ENCODE data around the gene CLEC7A.

Gene CLEC7A

DNA sequence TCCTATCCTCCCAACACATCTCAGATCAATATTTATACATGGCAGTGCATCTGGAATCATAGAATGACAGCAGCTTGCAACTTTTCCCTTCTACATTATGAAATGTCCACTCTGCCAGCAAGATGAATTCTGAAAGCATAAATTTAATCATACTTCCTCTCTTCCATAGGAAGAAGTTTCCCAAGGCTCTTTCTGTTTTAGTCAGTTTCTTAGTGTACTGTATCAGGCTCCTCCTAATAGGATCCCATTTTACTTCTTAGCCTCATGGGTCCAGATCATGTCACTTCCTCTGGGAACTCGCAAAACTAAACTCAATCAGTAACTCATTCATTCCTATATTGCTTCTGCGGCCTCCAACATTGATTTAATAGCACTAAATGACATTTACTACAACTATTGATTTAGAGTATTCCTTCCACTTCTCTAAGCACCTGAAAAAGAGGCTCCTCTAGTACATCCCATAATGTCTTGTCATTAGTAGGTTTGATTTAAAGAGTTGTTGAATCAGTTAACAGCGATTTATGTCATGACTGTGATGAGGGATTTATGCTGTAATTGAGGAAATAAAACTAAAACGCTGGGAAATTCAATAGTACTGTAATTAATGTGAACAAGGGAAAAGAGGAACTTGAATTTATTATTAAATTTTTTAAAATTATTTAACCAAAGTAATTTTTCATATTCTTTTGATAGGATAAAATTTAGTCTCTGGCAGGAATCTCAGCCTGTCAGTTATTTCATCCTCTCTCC, 35.2 kb downstream of the CLEC7A start:
- no peak for DNase-seq (ENCODE audit: low spot score)

DNA sequence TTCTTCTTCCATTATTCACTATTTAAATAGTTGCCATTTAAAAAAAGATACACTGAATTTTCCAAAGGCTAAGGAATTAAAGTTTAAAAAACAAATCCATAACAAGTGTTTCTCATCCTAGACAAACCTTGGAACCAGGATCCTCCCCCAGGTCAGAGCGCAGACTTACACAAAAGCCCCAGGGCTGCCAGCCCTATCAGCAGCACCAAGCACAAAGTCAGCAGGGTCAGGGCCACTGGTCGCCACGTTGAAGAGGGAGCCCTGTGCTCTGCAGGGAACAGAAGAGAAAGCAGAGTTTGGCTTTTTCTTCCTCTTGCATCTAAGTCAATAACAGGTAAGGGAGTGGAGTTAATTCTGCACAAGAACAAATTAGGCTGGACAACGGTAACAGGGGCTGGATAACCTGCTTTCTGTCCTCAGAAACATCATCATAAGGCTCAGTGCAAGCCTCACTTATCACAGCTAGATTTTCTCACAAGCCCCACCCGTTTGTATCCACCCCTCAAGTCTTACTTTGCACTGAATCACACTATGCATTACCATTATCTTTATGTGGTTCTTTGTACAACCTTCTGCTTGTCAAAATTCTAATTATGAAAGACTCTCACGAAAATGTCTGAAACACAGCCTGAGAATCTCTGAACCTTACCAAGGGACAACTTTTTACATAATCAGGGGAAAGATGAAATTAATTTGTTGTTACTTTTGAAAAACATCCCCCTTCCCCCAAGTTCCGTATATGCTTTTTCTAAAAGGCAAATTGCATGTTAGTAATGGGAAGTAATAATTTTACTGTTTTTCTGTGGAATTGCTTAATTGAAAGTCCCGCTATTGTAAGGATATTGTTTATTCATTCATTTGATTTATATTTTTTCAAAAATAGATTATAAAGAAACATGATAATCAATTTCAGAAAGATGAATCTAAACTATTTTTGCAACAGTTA, 40.8 kb downstream of the CLEC7A start:
- no peak for DNase-seq (ENCODE audit: low spot score)

DNA sequence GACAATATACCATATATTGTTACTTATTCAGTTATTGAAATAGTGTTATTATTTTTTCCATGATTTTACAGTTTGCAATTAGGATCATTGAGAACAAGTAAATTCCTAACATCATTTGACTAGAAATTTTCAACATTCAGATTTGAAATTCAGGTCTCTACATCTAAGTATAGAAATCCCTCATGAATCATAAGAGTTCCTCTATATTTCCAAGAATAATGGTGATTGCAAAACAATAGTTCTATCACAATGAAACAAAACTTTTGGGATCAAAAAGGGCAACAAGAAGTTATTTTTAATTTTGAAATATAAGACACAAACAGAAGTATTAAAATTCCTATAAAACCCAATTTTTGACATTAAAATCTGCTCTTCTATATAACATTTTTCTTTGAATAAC, 42.0 kb downstream of the CLEC7A start:
- no peak for DNase-seq (ENCODE audit: low spot score)

- no peak for DNase-seq (ENCODE audit: low spot score)
Measured at GRCh38 chr12:10086387-10086786, 43.6 kb downstream of the CLEC7A start.

GRCh38 chr12:10084733-10085132, 45.3 kb downstream of the CLEC7A start:
- DNase-seq (ENCODE audit: low spot score) = no peak

DNA sequence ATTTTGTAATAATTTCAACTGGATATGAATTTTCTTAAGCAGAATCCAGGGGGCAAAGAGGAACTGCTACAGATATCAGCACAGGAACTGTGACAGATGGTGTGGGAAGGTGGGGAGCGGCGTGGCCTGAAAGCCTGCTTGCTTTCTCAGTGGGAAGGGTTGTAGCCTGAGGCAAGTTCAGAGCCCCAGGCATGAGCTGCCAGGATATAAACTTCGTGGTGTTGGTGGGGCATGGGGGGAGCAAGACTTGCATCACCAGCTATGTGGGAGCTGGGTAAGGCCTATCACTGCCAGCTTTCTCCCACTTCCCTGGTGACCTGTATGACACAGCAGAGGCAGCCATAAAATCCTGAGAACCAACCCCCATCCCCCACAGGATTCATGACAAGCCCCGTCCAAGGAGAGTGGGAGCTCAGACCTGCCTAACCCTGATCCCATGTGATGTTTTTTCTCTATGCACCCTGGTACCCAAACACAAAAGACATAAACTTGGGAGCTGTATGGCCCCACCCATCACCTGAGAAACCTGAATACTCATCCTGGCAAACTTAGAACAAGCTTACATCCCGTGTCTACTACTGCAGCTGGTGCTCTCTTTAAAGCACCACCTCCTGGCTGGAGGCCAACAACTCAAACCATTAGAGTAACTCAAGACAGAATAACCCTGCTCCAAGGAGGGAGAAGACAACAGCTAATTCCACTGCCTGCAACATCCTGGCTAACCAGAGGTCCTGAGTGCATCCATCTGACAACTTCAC, 47.7 kb downstream of the CLEC7A start:
- no peak for DNase-seq (ENCODE audit: low spot score)

DNA sequence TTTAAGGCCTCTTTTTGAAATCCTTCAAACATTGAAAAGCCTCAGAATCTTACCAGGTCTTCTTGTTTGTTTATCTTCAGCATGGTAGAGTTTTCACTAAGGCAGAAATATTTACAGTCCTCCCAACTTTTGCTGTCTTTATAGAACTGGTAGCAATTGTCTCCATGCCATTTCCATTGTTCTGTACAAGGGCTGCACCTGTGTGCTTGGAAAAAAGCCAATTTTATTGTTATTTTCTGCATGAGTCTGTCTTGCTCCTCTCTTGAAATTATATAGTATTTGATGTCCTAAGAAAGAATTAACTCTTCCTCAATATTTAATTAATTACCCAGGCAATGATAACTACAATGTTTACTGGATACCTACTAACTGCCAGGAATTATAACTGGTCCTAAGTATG, 54.5 kb downstream of the CLEC7A start:
- DNase-seq (ENCODE audit: low spot score) = no peak

DNA sequence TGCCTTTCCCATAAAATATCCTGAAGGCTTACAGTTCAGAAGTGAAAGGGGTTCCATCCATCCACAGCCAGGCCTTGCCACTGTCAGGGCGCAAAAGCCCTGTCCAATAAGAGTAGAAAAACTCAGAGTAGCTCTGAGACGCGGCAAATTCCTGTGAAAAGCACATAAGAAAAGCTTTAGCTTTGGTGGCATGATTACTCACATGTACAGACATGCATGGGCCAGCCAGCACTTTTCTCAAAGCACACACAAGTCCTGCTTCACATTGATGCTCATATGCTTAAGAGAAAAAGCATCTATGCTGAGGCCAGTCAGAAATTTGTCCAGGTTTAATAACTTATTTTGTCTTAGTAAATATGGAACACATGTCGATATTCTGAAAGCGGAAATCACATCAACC, 56.7 kb downstream of the CLEC7A start:
- no peak for DNase-seq (ENCODE audit: low spot score)

- DNase-seq (ENCODE audit: low spot score) = no peak
Measured at GRCh38 chr12:10072131-10072530, 57.9 kb downstream of the CLEC7A start.

- DNase-seq (ENCODE audit: low spot score) = no peak
Measured at GRCh38 chr12:10070380-10070779, 59.6 kb downstream of the CLEC7A start.

GRCh38 chr12:10069976-10070375, 60.0 kb downstream of the CLEC7A start:
- no peak for DNase-seq (ENCODE audit: low spot score)

DNA sequence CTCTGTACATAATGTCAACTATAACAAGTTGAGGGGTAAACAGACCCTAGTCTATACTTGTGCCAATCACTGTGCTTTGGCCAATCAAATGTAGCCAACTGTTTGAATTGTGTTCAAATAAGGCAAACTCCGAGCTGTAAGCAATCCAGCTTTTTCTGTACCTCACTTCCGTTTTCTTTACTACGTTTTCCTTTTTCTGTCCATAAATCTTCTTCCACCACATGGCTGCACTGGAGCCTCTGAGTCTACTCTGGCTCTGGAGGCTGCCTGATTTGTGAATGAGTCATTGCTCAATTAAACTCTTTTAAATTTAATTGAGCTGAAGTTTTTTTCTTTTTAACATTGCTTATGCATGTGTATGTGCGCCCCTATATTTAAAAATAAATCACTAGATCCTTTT, 60.9 kb downstream of the CLEC7A start:
- DNase-seq (ENCODE audit: low spot score) = no peak

GRCh38 chr12:10068644-10069043, 61.4 kb downstream of the CLEC7A start:
- DNase-seq (ENCODE audit: low spot score) = no peak

DNA sequence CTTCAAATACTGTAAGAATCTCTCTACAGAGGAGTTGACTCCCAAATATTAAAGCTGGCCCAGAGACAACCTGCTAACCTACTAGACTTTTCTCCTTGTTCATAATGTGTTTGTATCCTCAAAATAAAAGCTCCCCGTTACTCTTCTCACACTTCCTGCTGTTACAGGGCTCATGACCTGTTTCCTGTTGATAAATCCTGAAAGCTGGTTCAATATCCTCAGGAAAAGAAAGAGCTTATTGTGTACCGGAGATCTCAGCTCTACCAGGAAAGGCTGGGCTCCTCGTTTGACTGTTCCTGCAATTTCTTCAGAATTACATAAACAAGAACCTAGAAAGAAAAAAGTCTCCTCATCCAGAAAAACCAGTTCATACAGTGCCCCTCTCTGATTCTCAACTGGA, 62.1 kb downstream of the CLEC7A start:
- no peak for DNase-seq (ENCODE audit: low spot score)

- DNase-seq (ENCODE audit: low spot score) = no peak
Measured at GRCh38 chr12:10067264-10067663, 62.7 kb downstream of the CLEC7A start.
